Measurements from ENCODE around the gene KAZALD1.

KAZALD1 gene

GRCh38 chr10:101066146-101066895 lies 4.5 kb downstream of the KAZALD1 start (continued):
- TF ChIP-seq REST (tag by site-specific recombination; IDR thresholded peaks at IDR 0.05) = peak; percentile 39; the same call in 1 of the 2 replicates
- no peak for TF ChIP-seq ZNF174 (tag by site-specific recombination; IDR thresholded peaks at IDR 0.05)
- TF ChIP-seq ZBTB26 (tag by site-specific recombination; optimal IDR thresholded peaks at IDR 0.05) = peak; percentile 75
- TF ChIP-seq ZXDB (tag by site-specific recombination; IDR thresholded peaks at IDR 0.05) = peak; percentile 87
- no peak for TF ChIP-seq ZNF768 (tag by site-specific recombination; IDR thresholded peaks at IDR 0.05)
- peak; percentile 59 for TF ChIP-seq ZBTB10 (tag by site-specific recombination; IDR thresholded peaks at IDR 0.05)

GRCh38 chr10:101066896-101067355 lies 5.1 kb downstream of the KAZALD1 start:
- no peaks in the 10 kb centered on the region for H3K36me3 ChIP-seq (ENCODE audit: control insufficient read depth in 2 of 2, insufficient read depth in 1 of 2, low read length in 2 of 2)
- ChIA-PET CTCF (interaction anchor here (0.6 to 6.2 kb wide), 17 partner anchors 8 to 75 kb away, joined by 3 to 61 read pairs (median 5); no protein-coding TSS in a partner anchor), POLR2A (interaction anchor here (1.3 to 2.1 kb wide), 5 partner anchors 9 to 75 kb away, joined by 4 to 25 read pairs (median 6); no protein-coding TSS in a partner anchor)
- peak overlapping the region; percentile 78 for H3K27ac ChIP-seq (ENCODE audit: extremely low read depth, low read depth, low read length)
- no peaks in the 10 kb centered on the region for H3K9me3 ChIP-seq (ENCODE audit: control insufficient read depth, insufficient read depth, low read depth, low read length)
- H3K4me1 ChIP-seq (ENCODE audit: control insufficient read depth, insufficient read depth, low read length) = peaks cover 18% of the 10 kb centered on the region
- H3K4me3 ChIP-seq (ENCODE audit: low read depth, low read length) = peak overlapping the region; percentile 49
- no peak for TF ChIP-seq ZNF324 (tag by site-specific recombination; IDR thresholded peaks at IDR 0.05)
- no peak for TF ChIP-seq ZNF24 (tag by site-specific recombination; IDR thresholded peaks at IDR 0.05)
- no peak for TF ChIP-seq ZNF660 (tag by site-specific recombination; IDR thresholded peaks at IDR 0.05)
- TF ChIP-seq ZNF10 (tag by site-specific recombination; IDR thresholded peaks at IDR 0.05) = no peak
- TF ChIP-seq ZNF521 (tag by site-specific recombination; IDR thresholded peaks at IDR 0.05) = no peak
- TF ChIP-seq ZNF416 (tag by site-specific recombination; IDR thresholded peaks at IDR 0.05) = no peak
- 0 out of 2 replicates have a peak, but pooled peaks have one; percentile 3 for TF ChIP-seq ZNF239 (tag by site-specific recombination; IDR thresholded peaks at IDR 0.05)
- TF ChIP-seq ZBTB17 (tag by site-specific recombination; IDR thresholded peaks at IDR 0.05) = no peak
- TF ChIP-seq ZNF561 (tag by site-specific recombination; IDR thresholded peaks at IDR 0.05; ENCODE audit: borderline replicate concordance) = no peak
- TF ChIP-seq MZF1 (tag by site-specific recombination; IDR thresholded peaks at IDR 0.05; ENCODE audit: borderline replicate concordance) = no peak
- TF ChIP-seq ZNF777 (tag by site-specific recombination; IDR thresholded peaks at IDR 0.05; ENCODE audit: borderline replicate concordance) = no peak
- TF ChIP-seq ZNF398 (tag by site-specific recombination; IDR thresholded peaks at IDR 0.05) = peak; percentile 32; the same call in 1 of the 2 replicates
- TF ChIP-seq ZNF16 (tag by site-specific recombination; IDR thresholded peaks at IDR 0.05; ENCODE audit: low read depth) = no peak
- TF ChIP-seq ZNF202 (tag by site-specific recombination; IDR thresholded peaks at IDR 0.05; ENCODE audit: borderline replicate concordance) = no peak
- no peak for TF ChIP-seq ZNF426 (tag by site-specific recombination; IDR thresholded peaks at IDR 0.05)
- TF ChIP-seq ZNF76 (tag by site-specific recombination; IDR thresholded peaks at IDR 0.05; ENCODE audit: borderline replicate concordance, low read depth) = 0 out of 2 replicates have a peak, but pooled peaks have one; percentile 3
- TF ChIP-seq ZNF112 (tag by site-specific recombination; IDR thresholded peaks at IDR 0.05) = no peak
- TF ChIP-seq ZBTB49 (tag by site-specific recombination; IDR thresholded peaks at IDR 0.05; ENCODE audit: low read depth) = no peak

All from HEK293 (cell line).